ENCODE measurements around the gene SOHLH1. TPM values are rescaled to one million over a fixed set of nuclear protein-coding genes. Genes with fewer than 3 reads are reported as not detected.

The SOHLH1 gene
- total and polyA plus RNA-seq, 12 donors, result not detected

DNA sequence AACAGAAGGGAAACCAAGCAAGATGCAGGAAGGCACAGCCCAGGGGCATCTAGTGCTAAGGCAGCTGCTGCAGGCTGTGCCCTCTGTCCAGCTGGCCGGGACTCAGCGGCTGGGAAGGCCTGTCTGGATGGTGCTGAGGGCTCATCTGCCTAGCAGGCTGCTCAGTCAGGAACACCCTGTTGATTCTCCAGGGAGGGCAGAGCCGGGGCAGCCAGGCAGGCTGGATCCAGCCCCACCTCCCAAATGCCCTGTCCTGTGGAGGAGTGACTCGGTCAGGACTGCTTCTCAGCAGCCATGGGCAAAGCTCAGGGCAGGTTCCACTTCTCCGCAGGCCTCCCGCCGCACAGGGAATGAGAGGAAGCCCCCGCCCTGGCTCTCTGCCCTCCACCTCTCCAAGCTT, 44.0 kb downstream of the SOHLH1 start:
- H3K4me3 ChIP-seq, result no peak overlapping the region
- DNase-seq (no peak), ATAC-seq (no peak)
- no peak overlapping the region for H3K27ac ChIP-seq
- peaks cover 0 to 7% (median 0%) of the 10 kb centered on the region in 11 donors for H3K9me3 ChIP-seq
- no peaks in the 10 kb centered on the region for H3K4me1 ChIP-seq
- H3K36me3 ChIP-seq, result no peaks in the 10 kb centered on the region
- 75 to 82% methylated on average over 8 of the region's 8 CpGs for WGBS, 2 donors
- TF ChIP-seq, protein P1, sequence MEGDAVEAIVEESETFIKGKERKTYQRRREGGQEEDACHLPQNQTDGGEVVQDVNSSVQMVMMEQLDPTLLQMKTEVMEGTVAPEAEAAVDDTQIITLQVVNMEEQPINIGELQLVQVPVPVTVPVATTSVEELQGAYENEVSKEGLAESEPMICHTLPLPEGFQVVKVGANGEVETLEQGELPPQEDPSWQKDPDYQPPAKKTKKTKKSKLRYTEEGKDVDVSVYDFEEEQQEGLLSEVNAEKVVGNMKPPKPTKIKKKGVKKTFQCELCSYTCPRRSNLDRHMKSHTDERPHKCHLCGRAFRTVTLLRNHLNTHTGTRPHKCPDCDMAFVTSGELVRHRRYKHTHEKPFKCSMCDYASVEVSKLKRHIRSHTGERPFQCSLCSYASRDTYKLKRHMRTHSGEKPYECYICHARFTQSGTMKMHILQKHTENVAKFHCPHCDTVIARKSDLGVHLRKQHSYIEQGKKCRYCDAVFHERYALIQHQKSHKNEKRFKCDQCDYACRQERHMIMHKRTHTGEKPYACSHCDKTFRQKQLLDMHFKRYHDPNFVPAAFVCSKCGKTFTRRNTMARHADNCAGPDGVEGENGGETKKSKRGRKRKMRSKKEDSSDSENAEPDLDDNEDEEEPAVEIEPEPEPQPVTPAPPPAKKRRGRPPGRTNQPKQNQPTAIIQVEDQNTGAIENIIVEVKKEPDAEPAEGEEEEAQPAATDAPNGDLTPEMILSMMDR (IDR thresholded peaks at IDR 0.05), result no peak
- H3K27me3 ChIP-seq, result peaks cover 0 to 32% (median 9%) of the 10 kb centered on the region in 7 donors
- intact Hi-C loops (cut with DNase I), result loop anchor here in 1 of 10 donors (5.0 kb wide), 1 partner anchor 528 kb away; no protein-coding TSS in a partner anchor

DNA sequence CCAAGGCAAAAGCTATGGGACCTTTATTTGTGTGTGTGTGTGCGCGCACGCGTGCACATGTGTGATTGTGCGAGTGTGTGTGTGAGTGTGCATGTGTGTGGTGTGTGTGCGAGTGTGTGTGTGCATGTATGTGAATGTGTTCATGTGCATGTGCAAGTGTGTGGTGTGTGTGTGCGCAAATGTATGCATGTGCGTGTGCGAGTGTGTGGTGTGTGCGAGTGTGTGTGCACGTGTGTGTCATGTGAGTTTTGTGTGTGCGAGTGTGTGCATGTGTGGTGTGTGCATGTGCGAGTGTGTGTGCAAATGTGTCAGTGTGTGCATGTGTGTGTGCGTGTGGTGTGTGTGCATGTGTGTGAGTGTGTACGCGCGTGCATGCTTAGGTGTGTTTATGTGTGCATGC, 48.9 kb downstream of the SOHLH1 start:
- TF ChIP-seq, protein P1 (IDR thresholded peaks at IDR 0.05), result no peak

DNA sequence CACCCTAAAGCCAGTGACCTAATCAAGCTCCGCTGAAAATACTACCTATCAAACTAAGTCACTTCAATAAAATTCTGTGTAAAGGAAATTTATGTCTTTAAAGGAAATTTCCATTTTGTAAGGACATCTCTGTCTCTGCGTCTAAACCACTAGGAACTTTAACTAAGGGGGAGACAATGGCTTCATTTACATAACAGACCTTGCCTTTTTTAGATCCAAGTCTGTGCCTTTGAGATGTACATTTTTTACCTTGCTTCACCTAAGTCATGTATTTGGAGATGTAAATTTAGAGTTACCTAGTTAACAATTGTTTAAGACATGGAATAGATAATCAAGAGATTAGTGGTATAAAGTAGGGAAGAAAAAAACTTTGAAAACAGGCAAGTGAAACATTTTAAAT, 49.8 kb downstream of the SOHLH1 start:
- DNase-seq, result no peak
- WGBS, 2 donors, result 70 to 77% methylated on average over 2 of the region's 2 CpGs
- Histone ChIP-seq H3K36me3 (no peaks in the 10 kb centered on the region), H3K27ac (no peak overlapping the region), H3K27me3 (peaks cover 0 to 10% (median 0%) of the 10 kb centered on the region in 7 donors), H3K4me3 (no peak overlapping the region), H3K9me3 (peaks cover 0 to 64% (median 32%) of the 10 kb centered on the region in 11 donors), H3K4me1 (no peaks in the 10 kb centered on the region)
- intact Hi-C loops (cut with DNase I), result no loop called here
- TF ChIP-seq, protein P1 (IDR thresholded peaks at IDR 0.05), result no peak
- ATAC-seq, result no peak

More for the DNA sequence above, 48.9 kb downstream of the SOHLH1 start:
- WGBS, 2 donors, result 92 to 93% methylated on average over 17 of the region's 17 CpGs
- Histone ChIP-seq H3K36me3 (no peaks in the 10 kb centered on the region), H3K27ac (no peak overlapping the region), H3K4me1 (no peaks in the 10 kb centered on the region), H3K9me3 (peaks cover 0 to 55% (median 23%) of the 10 kb centered on the region in 11 donors), H3K27me3 (peaks cover 0 to 15% (median 6%) of the 10 kb centered on the region in 7 donors), H3K4me3 (no peak overlapping the region)
- intact Hi-C loops (cut with DNase I), result no loop called here
- ATAC-seq (no peak), DNase-seq (no peak)

GRCh38 chr9:135648494-135649410, 50.5 kb downstream of the SOHLH1 start:
- intact Hi-C loops (cut with DNase I), result no loop called here
- Histone ChIP-seq H3K27ac (no peak overlapping the region), H3K36me3 (no peaks in the 10 kb centered on the region), H3K9me3 (peaks cover 0 to 72% (median 39%) of the 10 kb centered on the region in 11 donors), H3K27me3 (peaks cover 0 to 10% (median 0%) of the 10 kb centered on the region in 7 donors), H3K4me3 (no peak overlapping the region), H3K4me1 (no peaks in the 10 kb centered on the region)
- no peak for ATAC-seq
- no peak for DNase-seq
- 75% methylated on average over 10 of the region's 10 CpGs for WGBS, 2 donors
- TF ChIP-seq, protein P1 (IDR thresholded peaks at IDR 0.05), result no peak

All from heart right ventricle (tissue), 16 donors.